GM18867 (cell line): ENCODE measurements around the gene RAD23A.
A peak's percentile ranks its signal among the peaks of the same experiment; 100 is the strongest.
"Not testable (repeated sequence)": the region's sequence is repeated elsewhere in the genome, so short reads cannot be mapped to it uniquely, and the experiment has no call there.

Source experiments
- ATAC-seq: cut with Tn5 transposase; IDR thresholded peaks from one replicate; pipeline ENCODE4 v1.9.1; 2021; ENCODE audit warnings: mild to moderate bottlenecking, moderate library complexity; ENCODE audit not compliant: unreplicated experiment

RAD23A gene

DNA sequence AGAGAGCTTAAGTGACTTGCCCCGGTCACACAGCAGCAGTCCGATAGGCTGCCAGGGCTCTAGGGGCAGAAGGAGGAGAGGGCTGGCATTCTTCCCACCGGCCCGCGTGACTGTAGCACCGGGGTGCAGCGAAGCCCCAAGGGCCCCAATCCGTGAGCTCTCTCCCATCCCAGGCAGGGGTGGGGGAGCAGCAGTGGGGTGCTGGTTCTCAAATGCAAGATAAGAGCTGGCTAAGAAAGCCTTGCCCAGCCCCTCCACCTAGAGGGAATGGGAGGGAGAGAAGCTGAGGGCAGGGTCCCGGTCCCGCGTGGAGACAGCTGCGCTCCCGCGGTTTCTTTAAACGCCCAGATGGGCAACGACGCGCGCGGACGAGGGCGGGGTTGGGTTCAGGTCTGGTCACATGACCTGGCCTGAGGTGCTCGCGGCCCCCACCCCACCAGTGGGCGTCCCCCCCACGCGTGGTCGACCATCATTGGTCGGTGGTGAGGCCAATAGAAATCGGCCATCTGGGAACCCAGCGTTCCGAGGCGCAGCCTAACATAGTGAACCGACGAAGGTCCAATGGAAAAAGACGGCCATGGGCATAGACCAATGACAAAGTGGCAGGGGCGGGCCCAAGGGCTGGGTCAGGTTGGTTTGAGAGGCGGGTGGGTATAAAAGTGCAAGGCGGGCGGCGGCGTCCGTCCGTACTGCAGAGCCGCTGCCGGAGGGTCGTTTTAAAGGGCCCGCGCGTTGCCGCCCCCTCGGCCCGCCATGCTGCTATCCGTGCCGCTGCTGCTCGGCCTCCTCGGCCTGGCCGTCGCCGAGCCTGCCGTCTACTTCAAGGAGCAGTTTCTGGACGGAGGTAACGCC lies 7.5 kb upstream of the RAD23A start, which contains the start of gene CALR:
TSS of gene CALR (plus strand) at position 683 of the 852 bp plus-strand sequence. CDS start at position 754, 71 bp downstream.
- ATAC-seq, result peak; percentile 84

DNA sequence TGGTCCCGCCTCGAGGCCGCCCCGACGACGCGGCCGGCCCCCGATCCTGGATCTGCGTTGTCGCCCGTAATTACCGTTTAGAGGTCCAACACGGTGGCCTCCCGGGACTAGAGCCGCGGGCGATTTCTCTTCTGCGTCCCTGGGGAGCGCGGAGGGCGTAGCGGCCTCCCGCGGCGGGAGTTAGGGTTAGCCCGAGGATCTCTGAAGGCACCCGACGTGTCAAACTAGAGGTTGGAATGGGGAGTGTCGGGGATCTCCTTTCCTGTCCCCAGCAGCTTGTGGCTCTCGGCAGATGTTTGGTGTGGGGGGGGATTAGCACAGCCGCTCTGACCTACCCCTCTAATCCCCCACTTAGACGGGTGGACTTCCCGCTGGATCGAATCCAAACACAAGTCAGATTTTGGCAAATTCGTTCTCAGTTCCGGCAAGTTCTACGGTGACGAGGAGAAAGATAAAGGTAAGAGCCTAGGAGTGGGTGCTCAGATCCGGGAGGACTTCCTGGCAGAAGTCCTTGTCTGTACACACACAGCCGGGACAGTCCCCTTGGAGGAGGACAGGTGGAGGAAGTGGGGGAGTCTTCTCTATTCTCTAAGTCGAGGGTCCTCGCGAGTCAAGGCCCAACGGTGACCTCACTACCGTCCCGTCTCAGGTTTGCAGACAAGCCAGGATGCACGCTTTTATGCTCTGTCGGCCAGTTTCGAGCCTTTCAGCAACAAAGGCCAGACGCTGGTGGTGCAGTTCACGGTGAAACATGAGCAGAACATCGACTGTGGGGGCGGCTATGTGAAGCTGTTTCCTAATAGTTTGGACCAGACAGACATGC lies 6.7 kb upstream of the RAD23A start:
- peak; percentile 10 for ATAC-seq

DNA sequence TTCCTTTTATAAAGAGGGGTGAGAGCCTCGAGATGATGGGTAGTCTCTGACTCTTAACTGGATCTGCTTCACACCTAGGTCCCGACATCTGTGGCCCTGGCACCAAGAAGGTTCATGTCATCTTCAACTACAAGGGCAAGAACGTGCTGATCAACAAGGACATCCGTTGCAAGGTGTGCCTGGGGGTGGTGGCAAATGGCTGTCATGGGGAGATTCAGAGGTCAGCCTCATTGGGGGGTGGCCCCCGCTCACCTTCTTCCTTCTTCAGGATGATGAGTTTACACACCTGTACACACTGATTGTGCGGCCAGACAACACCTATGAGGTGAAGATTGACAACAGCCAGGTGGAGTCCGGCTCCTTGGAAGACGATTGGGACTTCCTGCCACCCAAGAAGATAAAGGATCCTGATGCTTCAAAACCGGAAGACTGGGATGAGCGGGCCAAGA lies 5.7 kb upstream of the RAD23A start:
- ATAC-seq, result no peak

DNA sequence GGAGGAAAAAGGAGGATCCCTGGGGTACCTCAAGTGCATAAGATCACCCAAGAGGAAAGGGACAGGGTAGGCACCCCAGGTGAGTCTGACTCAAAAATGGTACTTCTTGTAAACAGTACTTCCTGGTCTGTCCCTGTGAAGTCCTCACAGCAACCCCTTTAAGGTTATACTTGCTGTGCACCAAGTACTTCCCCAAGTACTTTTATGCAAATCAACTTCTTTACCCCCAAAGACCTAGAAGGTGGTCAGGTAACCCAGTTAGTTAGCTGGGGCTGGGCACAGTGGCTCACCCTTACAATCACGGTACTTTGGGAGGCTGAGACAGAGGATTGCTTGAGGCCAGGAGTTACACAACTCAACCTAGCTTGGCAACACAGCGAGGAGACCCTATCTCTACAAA lies 4.8 kb upstream of the RAD23A start:
- ATAC-seq, result no peak

DNA sequence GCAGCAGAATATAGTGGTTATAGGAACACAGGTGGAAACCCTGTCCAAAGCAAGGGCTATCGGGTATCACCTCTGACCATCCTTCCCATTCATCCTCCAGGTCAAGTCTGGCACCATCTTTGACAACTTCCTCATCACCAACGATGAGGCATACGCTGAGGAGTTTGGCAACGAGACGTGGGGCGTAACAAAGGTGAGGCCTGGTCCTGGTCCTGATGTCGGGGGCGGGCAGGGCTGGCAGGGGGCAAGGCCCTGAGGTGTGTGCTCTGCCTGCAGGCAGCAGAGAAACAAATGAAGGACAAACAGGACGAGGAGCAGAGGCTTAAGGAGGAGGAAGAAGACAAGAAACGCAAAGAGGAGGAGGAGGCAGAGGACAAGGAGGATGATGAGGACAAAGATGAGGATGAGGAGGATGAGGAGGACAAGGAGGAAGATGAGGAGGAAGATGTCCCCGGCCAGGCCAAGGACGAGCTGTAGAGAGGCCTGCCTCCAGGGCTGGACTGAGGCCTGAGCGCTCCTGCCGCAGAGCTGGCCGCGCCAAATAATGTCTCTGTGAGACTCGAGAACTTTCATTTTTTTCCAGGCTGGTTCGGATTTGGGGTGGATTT lies 2.1 kb upstream of the RAD23A start:
- ATAC-seq, result no peak

DNA sequence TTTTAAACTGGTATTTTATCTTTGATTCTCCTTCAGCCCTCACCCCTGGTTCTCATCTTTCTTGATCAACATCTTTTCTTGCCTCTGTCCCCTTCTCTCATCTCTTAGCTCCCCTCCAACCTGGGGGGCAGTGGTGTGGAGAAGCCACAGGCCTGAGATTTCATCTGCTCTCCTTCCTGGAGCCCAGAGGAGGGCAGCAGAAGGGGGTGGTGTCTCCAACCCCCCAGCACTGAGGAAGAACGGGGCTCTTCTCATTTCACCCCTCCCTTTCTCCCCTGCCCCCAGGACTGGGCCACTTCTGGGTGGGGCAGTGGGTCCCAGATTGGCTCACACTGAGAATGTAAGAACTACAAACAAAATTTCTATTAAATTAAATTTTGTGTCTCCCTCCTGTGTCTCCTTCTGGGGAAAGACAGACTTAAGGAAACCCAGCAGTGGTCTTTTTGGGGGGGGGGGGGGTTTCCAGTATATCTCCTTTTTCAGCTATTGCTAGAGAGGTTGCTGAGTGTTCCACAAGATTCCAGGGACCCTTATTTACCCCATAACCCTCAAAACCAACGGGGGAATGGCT lies 1.5 kb upstream of the RAD23A start:
- no peak for ATAC-seq

DNA sequence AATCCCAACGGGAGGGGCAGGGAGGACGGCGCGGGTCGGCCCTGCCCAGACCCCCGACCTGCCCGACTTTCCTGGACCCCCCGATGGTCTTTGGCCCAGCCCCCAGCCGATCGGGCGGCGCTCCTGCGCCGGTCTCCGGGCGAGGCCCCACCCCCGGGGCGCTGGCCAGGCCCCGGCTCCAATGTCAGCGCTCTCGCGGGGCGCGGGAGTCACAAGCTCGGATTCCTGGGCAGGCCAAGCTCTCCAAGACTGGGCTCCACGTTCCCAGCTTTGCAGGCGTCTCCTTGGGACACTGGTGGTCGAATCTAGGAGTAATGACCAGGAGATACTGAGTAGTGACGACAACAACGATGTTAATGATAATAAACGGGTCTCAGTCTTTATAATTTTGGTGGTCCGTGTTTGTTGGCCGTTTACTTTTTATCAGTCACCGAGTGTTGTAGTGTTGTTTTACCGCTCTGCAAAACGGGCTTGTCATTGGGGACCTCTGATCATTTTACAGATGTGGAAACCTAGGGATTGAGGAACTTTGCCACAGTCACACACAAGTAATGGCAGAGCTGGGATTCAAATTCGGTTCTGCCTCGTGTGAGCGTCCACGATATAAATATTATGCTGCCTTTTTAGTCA lies 545 bp downstream of the RAD23A start:
- peak; percentile 27 for ATAC-seq

DNA sequence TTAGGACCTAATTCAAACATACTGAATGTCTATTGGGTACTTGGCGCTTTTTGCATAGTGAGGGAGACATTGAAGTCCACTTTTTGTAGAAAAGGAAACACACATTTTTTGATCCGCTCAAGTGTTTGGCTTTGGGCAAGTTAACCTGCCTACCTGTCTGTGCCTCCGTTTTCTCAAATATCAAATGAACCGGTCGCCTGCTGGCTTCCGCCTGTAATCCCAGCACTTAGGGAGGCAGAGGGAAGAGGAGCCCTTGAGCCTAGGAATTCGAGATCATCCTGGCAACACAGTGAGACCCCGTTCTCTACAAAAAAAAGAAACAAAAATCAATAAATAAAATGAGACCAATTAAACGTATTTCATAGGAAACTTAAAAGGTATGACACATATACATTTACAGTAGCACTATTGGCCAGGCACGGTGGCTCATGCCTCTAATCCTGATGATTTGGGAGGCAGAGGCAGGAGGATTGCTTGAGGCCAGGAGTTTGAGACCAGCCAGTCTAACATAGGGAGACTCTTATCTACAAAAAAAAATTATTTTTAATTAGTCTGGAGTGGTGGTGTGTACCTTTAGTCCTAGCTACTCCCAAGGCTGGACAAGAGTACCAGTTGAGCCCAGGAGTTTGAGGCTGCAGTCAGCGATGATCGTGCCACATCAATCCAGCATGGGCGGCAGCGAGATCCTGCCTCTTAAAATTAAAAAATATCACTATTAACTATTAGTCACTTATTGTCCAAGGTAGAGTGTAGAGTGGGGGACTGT lies 1.3 kb downstream of the RAD23A start:
- ATAC-seq, result no peak

DNA sequence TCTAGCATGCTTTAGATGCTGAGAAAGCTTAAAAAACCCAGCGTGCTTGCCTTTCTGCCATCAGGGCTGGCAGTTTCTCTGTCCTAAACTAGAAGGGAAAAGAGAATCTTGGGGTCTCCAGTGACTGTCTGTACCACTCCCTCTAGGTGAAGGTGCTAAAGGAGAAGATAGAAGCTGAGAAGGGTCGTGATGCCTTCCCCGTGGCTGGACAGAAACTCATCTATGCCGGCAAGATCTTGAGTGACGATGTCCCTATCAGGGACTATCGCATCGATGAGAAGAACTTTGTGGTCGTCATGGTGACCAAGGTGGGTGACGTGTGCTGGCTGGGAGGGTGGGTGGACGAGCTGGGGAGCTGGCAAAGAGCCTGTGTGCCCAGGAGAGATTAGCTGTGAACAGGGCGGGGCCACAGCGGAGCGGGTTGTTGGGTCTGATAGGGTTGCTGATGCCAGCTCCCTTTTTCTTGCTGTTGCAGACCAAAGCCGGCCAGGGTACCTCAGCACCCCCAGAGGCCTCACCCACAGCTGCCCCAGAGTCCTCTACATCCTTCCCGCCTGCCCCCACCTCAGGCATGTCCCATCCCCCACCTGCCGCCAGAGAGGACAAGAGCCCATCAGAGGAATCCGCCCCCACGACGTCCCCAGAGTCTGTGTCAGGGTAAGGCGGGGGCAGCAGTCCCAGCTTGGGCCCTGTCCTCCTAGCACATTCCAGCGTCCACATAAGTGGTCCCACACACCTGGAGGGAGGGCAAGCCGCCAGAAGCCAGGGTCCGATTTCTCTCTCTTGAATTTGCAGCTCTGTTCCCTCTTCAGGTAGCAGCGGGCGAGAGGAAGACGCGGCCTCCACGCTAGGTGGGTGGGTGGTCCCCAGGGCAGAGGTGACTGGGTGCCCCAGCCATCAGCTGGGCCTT lies 2.3 kb downstream of the RAD23A start:
- no peak for ATAC-seq

DNA sequence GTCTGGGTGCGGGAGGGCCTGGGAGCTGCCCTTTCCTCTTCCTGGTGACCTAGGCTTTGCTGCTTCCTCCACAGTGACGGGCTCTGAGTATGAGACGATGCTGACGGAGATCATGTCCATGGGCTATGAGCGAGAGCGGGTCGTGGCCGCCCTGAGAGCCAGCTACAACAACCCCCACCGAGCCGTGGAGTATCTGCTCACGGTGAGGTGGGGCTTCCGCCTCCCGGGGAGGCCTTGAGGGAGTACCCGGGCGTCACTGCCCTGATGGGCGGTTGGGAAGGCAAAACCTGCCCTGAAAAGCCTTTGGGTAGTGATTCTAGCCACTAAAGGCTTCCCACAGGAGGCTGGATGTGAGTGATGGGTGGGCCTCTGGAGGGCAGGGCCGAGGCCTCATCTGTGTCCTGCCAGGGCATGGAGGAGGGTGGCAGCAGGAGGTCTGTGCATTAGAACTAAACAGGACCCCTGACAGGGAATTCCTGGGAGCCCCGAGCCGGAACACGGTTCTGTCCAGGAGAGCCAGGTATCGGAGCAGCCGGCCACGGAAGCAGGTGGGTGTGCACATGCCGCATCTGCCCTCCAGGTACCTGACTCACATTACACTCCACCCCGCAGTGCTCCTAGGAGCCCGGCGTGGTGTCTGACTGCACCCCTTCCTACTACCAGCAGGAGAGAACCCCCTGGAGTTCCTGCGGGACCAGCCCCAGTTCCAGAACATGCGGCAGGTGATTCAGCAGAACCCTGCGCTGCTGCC lies 3.1 kb downstream of the RAD23A start:
- ATAC-seq, result no peak

DNA sequence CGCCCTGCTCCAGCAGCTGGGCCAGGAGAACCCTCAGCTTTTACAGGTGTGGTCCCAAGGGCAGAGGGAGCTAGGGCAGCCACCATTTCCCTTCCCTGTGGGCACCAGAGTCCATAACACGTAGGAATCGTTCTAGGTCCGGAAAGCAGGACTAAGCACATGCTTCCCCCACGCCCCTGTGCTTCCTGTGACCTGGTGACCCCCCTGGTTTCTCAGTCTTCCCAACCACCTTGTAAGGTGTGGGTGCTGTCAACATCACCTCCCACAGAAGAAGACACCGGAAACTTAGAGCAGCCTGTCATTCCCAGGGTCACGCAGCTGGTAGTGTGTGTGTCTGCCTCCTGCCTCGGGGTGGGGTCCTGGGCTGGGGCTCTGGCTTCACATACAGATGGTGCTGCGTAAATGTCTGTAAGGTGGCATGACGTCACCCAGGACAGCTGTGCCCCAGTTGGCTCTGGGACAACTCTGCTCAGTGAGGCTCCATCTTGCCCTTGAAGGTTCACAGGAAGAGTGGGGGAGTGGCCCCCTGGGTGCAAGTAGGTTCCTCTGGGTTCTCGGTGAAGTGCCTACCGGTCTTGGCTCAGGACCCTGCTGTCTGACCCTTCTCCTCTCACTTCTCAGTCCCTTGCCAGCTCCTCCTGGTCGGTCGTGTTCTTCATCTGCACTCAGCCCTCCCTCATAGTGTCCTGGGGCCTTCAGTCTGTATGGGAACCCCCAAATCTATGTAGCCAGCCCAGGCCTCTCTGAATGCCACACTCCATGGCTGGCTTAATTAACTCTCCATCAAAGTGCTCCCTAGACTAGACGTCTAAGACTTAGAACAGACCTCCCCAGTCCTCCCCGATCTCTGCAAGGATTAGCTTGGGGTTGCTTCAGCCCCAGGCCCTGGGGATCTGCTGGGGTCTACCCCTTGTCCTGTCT lies 4.0 kb downstream of the RAD23A start:
- ATAC-seq, result no peak

DNA sequence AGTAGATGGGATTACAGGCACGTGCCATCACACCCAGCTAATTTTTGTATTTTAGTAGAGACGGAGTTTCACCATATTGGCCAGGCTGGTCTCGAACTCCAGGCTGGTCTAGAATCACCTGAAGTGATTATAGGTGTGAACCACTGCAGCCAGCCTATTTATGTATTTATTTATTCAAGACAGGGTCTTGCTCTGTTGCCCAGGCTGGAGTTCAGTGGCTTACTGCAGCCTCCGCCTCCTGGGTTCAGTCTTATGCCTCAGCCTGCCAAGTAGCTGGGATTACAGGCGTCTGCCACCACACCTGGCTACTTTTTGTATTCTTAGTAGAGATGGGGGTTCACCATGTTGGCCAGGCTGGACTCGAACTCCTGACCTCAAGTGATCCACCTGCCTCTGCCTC lies 6.4 kb downstream of the RAD23A start:
- ATAC-seq, result not testable (repeated sequence)

DNA sequence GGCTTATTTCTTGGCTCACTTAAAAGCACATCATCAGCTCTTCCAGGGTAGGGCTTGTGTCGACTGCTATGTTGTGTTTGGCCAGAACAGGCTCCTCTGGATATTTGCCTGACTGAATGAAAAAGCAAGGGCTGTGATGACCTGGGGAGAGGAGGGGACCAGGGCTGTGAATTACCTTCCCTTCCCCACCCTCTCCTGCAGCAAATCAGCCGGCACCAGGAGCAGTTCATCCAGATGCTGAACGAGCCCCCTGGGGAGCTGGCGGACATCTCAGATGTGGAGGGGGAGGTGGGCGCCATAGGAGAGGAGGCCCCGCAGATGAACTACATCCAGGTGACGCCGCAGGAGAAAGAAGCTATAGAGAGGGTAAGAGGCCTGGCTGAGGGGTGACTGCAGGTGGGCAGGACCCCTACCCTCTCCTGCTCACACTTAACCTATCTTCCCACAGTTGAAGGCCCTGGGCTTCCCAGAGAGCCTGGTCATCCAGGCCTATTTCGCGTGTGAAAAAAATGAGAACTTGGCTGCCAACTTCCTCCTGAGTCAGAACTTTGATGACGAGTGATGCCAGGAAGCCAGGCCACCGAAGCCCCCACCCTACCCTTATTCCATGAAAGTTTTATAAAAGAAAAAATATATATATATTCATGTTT lies 7.0 kb downstream of the RAD23A start:
- ATAC-seq, result no peak

DNA sequence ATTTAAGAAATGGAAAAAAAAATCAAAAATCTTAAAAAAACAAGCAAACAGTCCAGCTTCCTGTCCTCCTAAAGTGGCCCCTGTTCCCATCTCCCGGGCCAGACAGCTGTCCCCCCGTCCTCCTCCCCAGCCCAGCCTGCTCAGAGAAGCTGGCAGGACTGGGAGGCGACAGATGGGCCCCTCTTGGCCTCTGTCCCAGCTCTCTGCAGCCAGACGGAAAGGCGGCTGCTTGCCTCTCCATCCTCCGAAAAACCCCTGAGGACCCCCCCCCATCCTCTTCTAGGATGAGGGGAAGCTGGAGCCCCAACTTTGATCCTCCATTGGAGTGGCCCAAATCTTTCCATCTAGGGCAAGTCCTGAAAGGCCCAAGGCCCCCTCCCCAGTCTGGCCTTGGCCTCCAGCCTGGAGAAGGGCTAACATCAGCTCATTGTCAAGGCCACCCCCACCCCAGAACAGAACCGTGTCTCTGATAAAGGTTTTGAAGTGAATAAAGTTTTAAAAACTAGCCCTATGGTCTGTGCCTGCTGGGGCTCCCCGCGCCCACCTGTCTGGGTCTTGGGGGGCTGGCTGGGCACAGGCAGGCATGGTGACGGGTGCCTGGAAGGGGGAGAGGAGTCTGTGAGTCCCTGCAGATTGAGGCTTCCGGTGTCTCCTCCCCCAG lies 7.6 kb downstream of the RAD23A start:
- no peak for ATAC-seq

DNA sequence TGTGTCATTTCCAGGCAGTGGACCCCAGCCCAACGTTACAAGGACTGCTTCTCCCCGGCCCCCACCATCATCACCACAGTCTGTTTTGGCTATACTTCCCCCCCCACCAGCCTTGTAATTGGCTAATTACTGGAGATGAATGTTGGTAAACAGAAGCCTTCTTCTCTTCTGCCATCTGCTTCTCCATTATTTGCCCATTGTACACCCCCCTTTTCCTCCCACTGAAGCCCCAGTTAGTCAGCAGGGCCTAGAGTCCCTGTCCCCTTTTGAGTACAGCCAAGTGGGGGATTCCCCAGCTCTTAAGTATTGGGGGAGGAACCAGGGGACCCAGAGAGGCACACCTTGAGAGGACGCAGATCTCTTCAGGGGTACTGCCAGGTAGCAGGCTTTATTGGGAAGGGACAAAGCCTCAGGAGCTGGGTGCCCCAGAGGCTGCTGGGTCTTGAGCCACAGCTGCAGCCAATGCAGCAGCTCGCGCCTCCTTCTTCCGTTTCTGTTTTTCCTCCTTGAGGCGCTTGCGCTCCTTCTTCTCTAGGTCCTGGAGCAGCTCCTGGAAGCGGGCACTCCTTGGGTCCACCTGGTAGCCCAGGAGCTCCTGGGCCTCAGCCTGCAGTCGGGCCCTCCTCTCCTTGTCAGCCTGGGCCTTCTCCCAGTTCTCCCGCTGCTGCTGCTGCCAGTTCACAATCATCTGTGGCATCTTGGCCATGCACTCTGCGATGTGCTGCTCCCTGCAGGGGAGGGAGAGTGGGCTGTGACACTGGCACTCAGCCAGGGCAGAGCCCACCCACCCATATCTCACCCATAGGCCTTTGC lies 8.3 kb downstream of the RAD23A start:
- ATAC-seq, result no peak
